ENCODE data around the gene AKT3.
"Not testable (repeated sequence)": the region's sequence is repeated elsewhere in the genome, so short reads cannot be mapped to it uniquely, and the experiment has no call there.

AKT3 gene

GRCh38 chr1:243842161-243842560, 7.9 kb downstream of the AKT3 start:
- DNase-seq (ENCODE audit: low spot score), result no peak

- DNase-seq (ENCODE audit: low spot score), result no peak
These were observed 8.5 kb downstream of the AKT3 start for GRCh38 chr1:243841507-243841906.

- no peak for DNase-seq (ENCODE audit: low spot score)
These were observed 12.0 kb downstream of the AKT3 start for GRCh38 chr1:243837907-243838535.

GRCh38 chr1:243834130-243834529, 15.9 kb downstream of the AKT3 start:
- no peak for DNase-seq (ENCODE audit: low spot score)

- no peak for DNase-seq (ENCODE audit: low spot score)
These were observed 18.6 kb downstream of the AKT3 start for GRCh38 chr1:243831463-243831862.

GRCh38 chr1:243827206-243827605, 22.8 kb downstream of the AKT3 start:
- no peak for DNase-seq (ENCODE audit: low spot score)

- not testable (repeated sequence) for DNase-seq (ENCODE audit: low spot score)
These were observed 25.1 kb downstream of the AKT3 start for GRCh38 chr1:243824907-243825306.

- no peak for DNase-seq (ENCODE audit: low spot score)
These were observed 28.8 kb downstream of the AKT3 start for GRCh38 chr1:243821177-243821680.

- no peak for DNase-seq (ENCODE audit: low spot score)
These were observed 30.6 kb downstream of the AKT3 start for GRCh38 chr1:243819438-243819839.

- no peak for DNase-seq (ENCODE audit: low spot score)
These were observed 31.1 kb downstream of the AKT3 start for GRCh38 chr1:243818978-243819377.

GRCh38 chr1:243814718-243815117, 35.3 kb downstream of the AKT3 start:
- no peak for DNase-seq (ENCODE audit: low spot score)

- DNase-seq (ENCODE audit: low spot score), result not testable (repeated sequence)
These were observed 42.7 kb downstream of the AKT3 start for GRCh38 chr1:243807346-243807745.

GRCh38 chr1:243806310-243806709, 43.7 kb downstream of the AKT3 start:
- no peak for DNase-seq (ENCODE audit: low spot score)

GRCh38 chr1:243802736-243803135, 47.3 kb downstream of the AKT3 start:
- DNase-seq (ENCODE audit: low spot score), result no peak

GRCh38 chr1:243801378-243801777, 48.7 kb downstream of the AKT3 start:
- no peak for DNase-seq (ENCODE audit: low spot score)

- no peak for DNase-seq (ENCODE audit: low spot score)
These were observed 50.1 kb downstream of the AKT3 start for GRCh38 chr1:243799908-243800307.

GRCh38 chr1:243798726-243799125, 51.3 kb downstream of the AKT3 start:
- DNase-seq (ENCODE audit: low spot score), result no peak

GRCh38 chr1:243796016-243796415, 54.0 kb downstream of the AKT3 start:
- DNase-seq (ENCODE audit: low spot score), result no peak

GRCh38 chr1:243793298-243793697, 56.7 kb downstream of the AKT3 start:
- DNase-seq (ENCODE audit: low spot score), result no peak

GRCh38 chr1:243792891-243793290, 57.2 kb downstream of the AKT3 start:
- DNase-seq (ENCODE audit: low spot score), result no peak

GRCh38 chr1:243792401-243792800, 57.6 kb downstream of the AKT3 start:
- DNase-seq (ENCODE audit: low spot score), result no peak

- DNase-seq (ENCODE audit: low spot score), result no peak
These were observed 58.3 kb downstream of the AKT3 start for GRCh38 chr1:243791586-243792267.

GRCh38 chr1:243790404-243790803, 59.6 kb downstream of the AKT3 start:
- DNase-seq (ENCODE audit: low spot score), result no peak

- DNase-seq (ENCODE audit: low spot score), result no peak
These were observed 63.5 kb downstream of the AKT3 start for GRCh38 chr1:243786531-243786930.
